A549 (cell line): ENCODE results near the gene AK8.

Experiments
- BHLHE40 ChIP-seq: IDR thresholded peaks from 2 replicates; pipeline ENCODE4 v1.6.1; 2012; ENCODE audit warnings: low read depth, low read length, inconsistent platforms
- CBX8 ChIP-seq: fragments of 200-600 bp; sonication (generic); IDR thresholded peaks from 2 replicates; pipeline ENCODE4 v1.6.1; 2016
- HOXA7 ChIP-seq: fragments of 250-450 bp; sonication (Bioruptor Pico); IDR thresholded peaks from 2 replicates; pipeline ENCODE4 v1.5.0; 2020; ENCODE audit warnings: mild to moderate bottlenecking, moderate library complexity
- JUN ChIP-seq, 2 experiments: fragments of >200 bp; sonication (Bioruptor Twin); formaldehyde crosslinking; IDR thresholded peaks; 2 replicates in 1 of 2; 3 replicates in 1 of 2; pipeline ENCODE4 v1.6.1; 2016 to 2017
- KDM5A ChIP-seq: fragments of 200-600 bp; sonication (generic); IDR thresholded peaks from 2 replicates; pipeline ENCODE4 v1.6.1; 2016; ENCODE audit warnings: antibody characterized with exemption, mild to moderate bottlenecking
- MAZ ChIP-seq: fragments of 150-350 bp; IDR thresholded peaks from 2 replicates; pipeline ENCODE4 v1.6.1; 2014; ENCODE audit warnings: antibody characterized with exemption, low read depth, low read length, borderline replicate concordance
- NPAS2 ChIP-seq: fragments of 250-450 bp; sonication (Bioruptor Pico); IDR thresholded peaks from 2 replicates; pipeline ENCODE4 v1.8.0; 2022; ENCODE audit warnings: mild to moderate bottlenecking, moderate library complexity, borderline replicate concordance
- PHF8 ChIP-seq: fragments of 200-600 bp; sonication (generic); IDR thresholded peaks from 2 replicates; pipeline ENCODE4 v1.6.1; 2016; ENCODE audit warnings: low read depth, mild to moderate bottlenecking, antibody characterized with exemption, moderate library complexity, borderline replicate concordance
- POLR2A ChIP-seq: IDR thresholded peaks from 2 replicates; pipeline ENCODE4 v1.6.1; 2012; ENCODE audit warnings: mild to moderate bottlenecking, low read length
- RAD21 ChIP-seq, 2 experiments: fragments of >200 bp in 1 of 2; sonication (Bioruptor Twin) in 1 of 2; formaldehyde crosslinking in 1 of 2; IDR thresholded peaks in 1 of 2; conservative IDR thresholded peaks in 1 of 2; 2 replicates in 1 of 2; 3 replicates in 1 of 2; pipeline ENCODE4 v1.6.1; 2012 to 2018; ENCODE audit warnings: inconsistent platforms in 1 of 2
- RCOR1 ChIP-seq: fragments of 150-350 bp; IDR thresholded peaks from 2 replicates; pipeline ENCODE4 v1.6.1; 2014; ENCODE audit warnings: antibody characterized with exemption, low read length, low read depth
- TF ChIP-seq, protein P1 (sequence below): fragments of >200 bp; sonication (Bioruptor Twin); formaldehyde crosslinking; IDR thresholded peaks from 3 replicates; pipeline ENCODE4 v1.5.1; 2016
- TF ChIP-seq, protein P2 (sequence below): fragments of 450-650 bp; IDR thresholded peaks from 2 replicates; pipeline ENCODE4 v1.6.1; 2014; ENCODE audit warnings: antibody characterized with exemption
- TF ChIP-seq, protein P3 (sequence below): fragments of 200-600 bp; sonication (generic); IDR thresholded peaks from 2 replicates; pipeline ENCODE4 v1.6.1; 2016; ENCODE audit warnings: antibody characterized with exemption, mild to moderate bottlenecking, moderate library complexity

DNA sequence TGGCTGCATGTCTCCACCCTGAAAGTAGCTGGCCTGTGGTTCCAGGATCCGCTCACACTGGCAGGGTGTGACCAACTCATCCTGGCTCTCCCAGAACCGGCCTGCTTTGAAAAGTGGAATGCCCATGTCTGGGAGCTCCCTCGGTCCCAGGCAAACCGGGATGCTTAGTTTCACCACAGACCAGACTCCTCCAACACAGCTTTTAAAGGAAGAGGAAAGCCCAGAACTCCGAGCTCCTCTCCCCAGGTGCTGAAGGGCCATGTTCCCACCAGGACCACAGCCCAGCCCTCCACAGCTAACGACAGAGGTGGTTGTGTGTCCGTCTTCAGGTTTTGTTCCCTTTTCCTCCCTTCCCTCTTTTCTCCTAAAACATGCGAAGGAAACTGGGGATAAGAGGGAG is 169.8 kb downstream of the AK8 start:
- TF ChIP-seq, protein P1, sequence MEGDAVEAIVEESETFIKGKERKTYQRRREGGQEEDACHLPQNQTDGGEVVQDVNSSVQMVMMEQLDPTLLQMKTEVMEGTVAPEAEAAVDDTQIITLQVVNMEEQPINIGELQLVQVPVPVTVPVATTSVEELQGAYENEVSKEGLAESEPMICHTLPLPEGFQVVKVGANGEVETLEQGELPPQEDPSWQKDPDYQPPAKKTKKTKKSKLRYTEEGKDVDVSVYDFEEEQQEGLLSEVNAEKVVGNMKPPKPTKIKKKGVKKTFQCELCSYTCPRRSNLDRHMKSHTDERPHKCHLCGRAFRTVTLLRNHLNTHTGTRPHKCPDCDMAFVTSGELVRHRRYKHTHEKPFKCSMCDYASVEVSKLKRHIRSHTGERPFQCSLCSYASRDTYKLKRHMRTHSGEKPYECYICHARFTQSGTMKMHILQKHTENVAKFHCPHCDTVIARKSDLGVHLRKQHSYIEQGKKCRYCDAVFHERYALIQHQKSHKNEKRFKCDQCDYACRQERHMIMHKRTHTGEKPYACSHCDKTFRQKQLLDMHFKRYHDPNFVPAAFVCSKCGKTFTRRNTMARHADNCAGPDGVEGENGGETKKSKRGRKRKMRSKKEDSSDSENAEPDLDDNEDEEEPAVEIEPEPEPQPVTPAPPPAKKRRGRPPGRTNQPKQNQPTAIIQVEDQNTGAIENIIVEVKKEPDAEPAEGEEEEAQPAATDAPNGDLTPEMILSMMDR: no peak
- no peak for TF ChIP-seq POLR2A
- TF ChIP-seq HOXA7: no peak
- TF ChIP-seq, protein P2, sequence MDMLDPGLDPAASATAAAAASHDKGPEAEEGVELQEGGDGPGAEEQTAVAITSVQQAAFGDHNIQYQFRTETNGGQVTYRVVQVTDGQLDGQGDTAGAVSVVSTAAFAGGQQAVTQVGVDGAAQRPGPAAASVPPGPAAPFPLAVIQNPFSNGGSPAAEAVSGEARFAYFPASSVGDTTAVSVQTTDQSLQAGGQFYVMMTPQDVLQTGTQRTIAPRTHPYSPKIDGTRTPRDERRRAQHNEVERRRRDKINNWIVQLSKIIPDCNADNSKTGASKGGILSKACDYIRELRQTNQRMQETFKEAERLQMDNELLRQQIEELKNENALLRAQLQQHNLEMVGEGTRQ: no peak
- TF ChIP-seq MAZ: no peak
- TF ChIP-seq CBX8: no peak
- TF ChIP-seq JUN (IDR thresholded peaks at IDR 0.05): no peak
- TF ChIP-seq, protein P3, sequence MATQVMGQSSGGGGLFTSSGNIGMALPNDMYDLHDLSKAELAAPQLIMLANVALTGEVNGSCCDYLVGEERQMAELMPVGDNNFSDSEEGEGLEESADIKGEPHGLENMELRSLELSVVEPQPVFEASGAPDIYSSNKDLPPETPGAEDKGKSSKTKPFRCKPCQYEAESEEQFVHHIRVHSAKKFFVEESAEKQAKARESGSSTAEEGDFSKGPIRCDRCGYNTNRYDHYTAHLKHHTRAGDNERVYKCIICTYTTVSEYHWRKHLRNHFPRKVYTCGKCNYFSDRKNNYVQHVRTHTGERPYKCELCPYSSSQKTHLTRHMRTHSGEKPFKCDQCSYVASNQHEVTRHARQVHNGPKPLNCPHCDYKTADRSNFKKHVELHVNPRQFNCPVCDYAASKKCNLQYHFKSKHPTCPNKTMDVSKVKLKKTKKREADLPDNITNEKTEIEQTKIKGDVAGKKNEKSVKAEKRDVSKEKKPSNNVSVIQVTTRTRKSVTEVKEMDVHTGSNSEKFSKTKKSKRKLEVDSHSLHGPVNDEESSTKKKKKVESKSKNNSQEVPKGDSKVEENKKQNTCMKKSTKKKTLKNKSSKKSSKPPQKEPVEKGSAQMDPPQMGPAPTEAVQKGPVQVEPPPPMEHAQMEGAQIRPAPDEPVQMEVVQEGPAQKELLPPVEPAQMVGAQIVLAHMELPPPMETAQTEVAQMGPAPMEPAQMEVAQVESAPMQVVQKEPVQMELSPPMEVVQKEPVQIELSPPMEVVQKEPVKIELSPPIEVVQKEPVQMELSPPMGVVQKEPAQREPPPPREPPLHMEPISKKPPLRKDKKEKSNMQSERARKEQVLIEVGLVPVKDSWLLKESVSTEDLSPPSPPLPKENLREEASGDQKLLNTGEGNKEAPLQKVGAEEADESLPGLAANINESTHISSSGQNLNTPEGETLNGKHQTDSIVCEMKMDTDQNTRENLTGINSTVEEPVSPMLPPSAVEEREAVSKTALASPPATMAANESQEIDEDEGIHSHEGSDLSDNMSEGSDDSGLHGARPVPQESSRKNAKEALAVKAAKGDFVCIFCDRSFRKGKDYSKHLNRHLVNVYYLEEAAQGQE: no peak
- TF ChIP-seq BHLHE40: no peak
- TF ChIP-seq PHF8: no peak
- no peak for TF ChIP-seq NPAS2 (CRISPR knock-in tag)
- no peak for TF ChIP-seq RAD21 (conservative IDR thresholded peaks at IDR 0.05 in 1 of 2, IDR thresholded peaks at IDR 0.05 in 1 of 2)
- TF ChIP-seq RCOR1: no peak
- no peak for TF ChIP-seq KDM5A
